Vagina (tissue), 2 donors: Measurements from ENCODE around the gene S1PR4.

Source experiments
- POLR2A ChIP-seq, 2 donors: fragments of 450-650 bp; IDR thresholded peaks; one replicate each; pipeline ENCODE4 v1.6.1; 2017; ENCODE audit warnings: antibody characterized with exemption in 2 of 2, mild to moderate bottlenecking in 2 of 2, moderate library complexity in 2 of 2
- POLR2AphosphoS5 ChIP-seq, 2 donors: sonication (generic); formaldehyde crosslinking; IDR thresholded peaks; one replicate each; pipeline ENCODE4 v1.9.0; 2017; ENCODE audit warnings: antibody characterized with exemption in 2 of 2, mild to moderate bottlenecking in 2 of 2, low read depth in 1 of 2; ENCODE audit not compliant: insufficient read depth in 1 of 2
- TF ChIP-seq, protein P1 (sequence below), 3 experiments: fragments of 450-650 bp in 2 of 3; fragments of 200-600 bp in 1 of 3; sonication (generic) in 1 of 3; IDR thresholded peaks; one replicate each; pipeline ENCODE4 v1.5.1; 2017 to 2019; ENCODE audit warnings: antibody characterized with exemption in 3 of 3, mild to moderate bottlenecking in 2 of 3, moderate library complexity in 2 of 3

DNA sequence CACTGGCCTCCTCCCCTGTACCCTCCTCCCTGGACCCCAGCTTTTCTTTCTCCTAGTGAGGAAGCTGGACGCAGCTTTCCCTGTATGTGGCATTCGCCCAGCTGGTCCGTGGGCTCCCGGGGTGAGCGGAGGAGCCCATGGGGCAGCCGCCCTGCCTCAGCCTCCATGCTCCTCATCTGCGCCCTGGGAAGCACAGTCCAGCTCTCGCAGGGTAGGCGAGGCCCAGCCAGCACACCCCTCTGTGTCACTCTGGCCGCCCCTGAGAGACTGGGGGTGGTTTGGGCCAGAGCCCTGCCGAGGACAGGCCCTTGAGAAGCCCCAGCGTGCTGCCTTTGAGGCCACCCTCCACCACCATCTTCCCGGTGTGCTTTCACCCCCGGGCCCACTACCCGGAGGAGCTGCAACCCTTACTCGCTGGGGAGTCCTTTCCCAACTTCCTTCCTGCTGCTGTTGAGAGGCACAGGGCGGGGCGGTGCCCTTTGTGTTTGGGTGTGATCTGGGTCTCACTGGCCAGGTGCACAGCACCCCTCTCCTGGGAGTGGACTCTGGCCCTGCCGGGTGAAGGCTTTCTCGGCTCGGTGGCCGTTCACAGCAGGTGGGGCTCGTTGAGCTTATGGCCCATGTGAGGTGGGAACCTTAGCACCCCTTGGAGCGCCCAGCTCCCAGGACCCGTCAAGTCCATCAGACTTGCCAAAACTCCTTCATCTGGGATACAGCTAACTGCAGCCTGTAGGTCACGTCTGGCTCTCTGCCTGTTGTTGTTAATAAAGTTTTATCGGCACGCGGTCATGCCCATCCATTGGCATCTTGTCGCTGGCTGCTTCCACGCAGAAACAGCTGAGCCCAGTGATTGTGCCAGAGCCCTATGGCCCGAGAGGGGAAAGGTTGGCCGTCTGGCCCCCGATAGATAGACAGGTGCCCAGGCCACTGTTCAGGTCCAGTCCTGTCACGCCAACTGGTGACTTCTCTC lies 10.3 kb downstream of the S1PR4 start:
- TF ChIP-seq, protein P1, sequence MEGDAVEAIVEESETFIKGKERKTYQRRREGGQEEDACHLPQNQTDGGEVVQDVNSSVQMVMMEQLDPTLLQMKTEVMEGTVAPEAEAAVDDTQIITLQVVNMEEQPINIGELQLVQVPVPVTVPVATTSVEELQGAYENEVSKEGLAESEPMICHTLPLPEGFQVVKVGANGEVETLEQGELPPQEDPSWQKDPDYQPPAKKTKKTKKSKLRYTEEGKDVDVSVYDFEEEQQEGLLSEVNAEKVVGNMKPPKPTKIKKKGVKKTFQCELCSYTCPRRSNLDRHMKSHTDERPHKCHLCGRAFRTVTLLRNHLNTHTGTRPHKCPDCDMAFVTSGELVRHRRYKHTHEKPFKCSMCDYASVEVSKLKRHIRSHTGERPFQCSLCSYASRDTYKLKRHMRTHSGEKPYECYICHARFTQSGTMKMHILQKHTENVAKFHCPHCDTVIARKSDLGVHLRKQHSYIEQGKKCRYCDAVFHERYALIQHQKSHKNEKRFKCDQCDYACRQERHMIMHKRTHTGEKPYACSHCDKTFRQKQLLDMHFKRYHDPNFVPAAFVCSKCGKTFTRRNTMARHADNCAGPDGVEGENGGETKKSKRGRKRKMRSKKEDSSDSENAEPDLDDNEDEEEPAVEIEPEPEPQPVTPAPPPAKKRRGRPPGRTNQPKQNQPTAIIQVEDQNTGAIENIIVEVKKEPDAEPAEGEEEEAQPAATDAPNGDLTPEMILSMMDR (IDR thresholded peaks at IDR 0.05) = no peak
- TF ChIP-seq POLR2A (IDR thresholded peaks at IDR 0.05) = no peak
- no peak for TF ChIP-seq POLR2AphosphoS5 (IDR thresholded peaks at IDR 0.05; ENCODE audit: insufficient read depth in 1 of 2, low read depth in 1 of 2)
